WTC11 (cell line): ENCODE results near the gene CAMKMT. TPM values are rescaled to one million over a fixed set of nuclear protein-coding genes. Genes with fewer than 3 reads are reported as not detected.

Source experiments
- ATAC-seq: fragments of 200-7000 bp; cut with Tn5 transposase; 2 replicates; pipeline ENCODE4 v1.10.0; 2021; ENCODE audit warnings: mild to moderate bottlenecking, moderate library complexity
- CTCF ChIA-PET: fragments of 300-600 bp; sonication (Branson Sonifier 250); formaldehyde crosslinking; loops from one replicate; lab custom pipeline; 2021; ENCODE audit warnings: antibody characterized with exemption; lab: Charles Lee
- POLR2A ChIA-PET: fragments of 350-600 bp; sonication (Branson Sonifier 250); formaldehyde crosslinking; loops from one replicate; lab custom pipeline; 2021; ENCODE audit warnings: antibody characterized with exemption; lab: Charles Lee
- DNase-seq: peaks from one replicate; pipeline ENCODE4 v3.0.0; 2021; ENCODE audit warnings: low spot score
- H3K27ac Mint-ChIP-seq: 2 replicates; pipeline ENCODE4 v1.8.0; 2021; ENCODE audit warnings: mixed read lengths
- H3K27me3 Mint-ChIP-seq: 2 replicates; pipeline ENCODE4 v1.8.0; 2021; ENCODE audit warnings: low read depth, mild to moderate bottlenecking, moderate library complexity, mixed read lengths
- H3K36me3 Mint-ChIP-seq: 2 replicates; pipeline ENCODE4 v1.8.0; 2021; ENCODE audit warnings: mixed read lengths
- H3K4me1 Mint-ChIP-seq: 2 replicates; pipeline ENCODE4 v1.8.0; 2022; ENCODE audit warnings: mixed read lengths
- H3K4me3 Mint-ChIP-seq: 2 replicates; pipeline ENCODE4 v1.8.0; 2021; ENCODE audit warnings: mild to moderate bottlenecking, moderate library complexity, mixed read lengths
- H3K9me3 Mint-ChIP-seq: 2 replicates; pipeline ENCODE4 v1.8.0; 2021; ENCODE audit warnings: mixed read lengths
- CREB1 ChIP-seq: sonication (generic); formaldehyde crosslinking; IDR thresholded peaks from 2 replicates; pipeline ENCODE4 v1.8.0; 2023; ENCODE audit warnings: mild to moderate bottlenecking, missing genetic modification reagents
- CTCF ChIP-seq: fragments of 200-600 bp; IDR thresholded peaks from 2 replicates; pipeline ENCODE4 v1.8.0; 2022; ENCODE audit warnings: antibody characterized with exemption
- E2F1 ChIP-seq: sonication (generic); formaldehyde crosslinking; IDR thresholded peaks from 2 replicates; pipeline ENCODE4 v1.8.0; 2022; ENCODE audit warnings: mild to moderate bottlenecking, missing genetic modification reagents
- IRF2 ChIP-seq: sonication (generic); formaldehyde crosslinking; IDR thresholded peaks from 2 replicates; pipeline ENCODE4 v1.8.0; 2022; ENCODE audit warnings: low read depth, missing genetic modification reagents, borderline replicate concordance
- JUN ChIP-seq: sonication (generic); formaldehyde crosslinking; IDR thresholded peaks from 2 replicates; pipeline ENCODE4 v1.8.0; 2023; ENCODE audit warnings: mild to moderate bottlenecking, missing genetic modification reagents
- KAT7 ChIP-seq: sonication (generic); formaldehyde crosslinking; IDR thresholded peaks from 2 replicates; pipeline ENCODE4 v1.8.1; 2023; ENCODE audit warnings: missing genetic modification reagents, mild to moderate bottlenecking, borderline replicate concordance
- NR3C1 ChIP-seq: sonication (generic); formaldehyde crosslinking; conservative IDR thresholded peaks from 2 replicates; pipeline ENCODE4 v1.8.1; 2023; ENCODE audit warnings: low read depth, mild to moderate bottlenecking, missing genetic modification reagents
- PRDM15 ChIP-seq: sonication (generic); formaldehyde crosslinking; IDR thresholded peaks from 2 replicates; pipeline ENCODE4 v1.8.0; 2022; ENCODE audit warnings: missing genetic modification reagents
- RORB ChIP-seq: fragments of 250-450 bp; sonication (Bioruptor Pico); IDR thresholded peaks from 2 replicates; pipeline ENCODE4 v1.9.0; 2021; ENCODE audit warnings: mild to moderate bottlenecking
- SMAD3 ChIP-seq: sonication (generic); formaldehyde crosslinking; IDR thresholded peaks from 2 replicates; pipeline ENCODE4 v1.8.0; 2022; ENCODE audit warnings: missing genetic modification reagents, mild to moderate bottlenecking, borderline replicate concordance
- total RNA-seq: library from RNA; stranded (reverse); gene quantifications from 3 replicates; pipeline ENCODE4 v1.2.3, GENCODE V29; 2021
- TF ChIP-seq, protein P1 (sequence below): sonication (generic); formaldehyde crosslinking; conservative IDR thresholded peaks from 2 replicates; pipeline ENCODE4 v1.8.1; 2023; ENCODE audit warnings: mild to moderate bottlenecking, low read depth, missing genetic modification reagents, moderate library complexity
- TF ChIP-seq, protein P2 (sequence below): fragments of 250-450 bp; sonication (Bioruptor Pico); IDR thresholded peaks from 2 replicates; pipeline ENCODE4 v1.9.0; 2021; ENCODE audit warnings: mild to moderate bottlenecking
- TF ChIP-seq, protein P3 (sequence below): fragments of 250-450 bp; sonication (Bioruptor Pico); conservative IDR thresholded peaks from 2 replicates; pipeline ENCODE4 v1.9.0; 2021; ENCODE audit warnings: mild to moderate bottlenecking

CAMKMT gene
- total RNA-seq, 1 experiment from 2014 or later: 20.6 TPM

DNA sequence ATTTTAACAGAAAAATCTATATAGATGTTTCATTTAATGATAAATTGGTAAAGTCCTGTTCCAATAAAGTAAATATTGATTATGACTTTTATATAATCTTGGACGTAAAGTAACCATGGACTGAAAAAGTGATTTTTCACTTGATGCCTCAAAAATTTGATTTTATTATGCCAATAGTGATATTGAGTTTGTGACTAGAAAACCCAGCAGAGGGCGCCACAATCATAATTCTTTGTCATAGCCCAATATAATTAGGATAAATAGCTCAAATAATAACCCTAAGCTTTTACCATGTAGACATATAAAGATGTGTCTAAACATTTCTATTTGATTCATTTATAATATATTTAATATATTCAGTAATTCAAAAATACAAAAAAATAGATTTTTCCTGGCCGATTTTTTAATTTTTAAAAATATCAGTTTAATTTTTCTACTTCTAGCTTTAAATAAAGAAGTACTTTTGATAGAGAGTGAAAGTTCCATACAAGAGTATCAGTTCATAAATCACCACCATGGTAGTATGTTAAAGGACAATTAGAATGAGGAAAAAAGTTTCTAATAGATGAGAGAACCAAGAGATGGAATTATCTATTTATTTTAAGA lies 30.7 kb downstream of the CAMKMT start:
- DNase-seq (peak; percentile 41), ATAC-seq (no peak)
- CTCF ChIA-PET: interaction anchor here (0.5 to 3.3 kb wide), 40 partner anchors 10 to 563 kb away, joined by 3 to 27 read pairs (median 4); partner anchors contain the start of genes CAMKMT and PREPL
- POLR2A ChIA-PET: no interaction called here
- Mint-ChIP-seq H3K36me3 (peaks cover 14% of the 10 kb centered on the region), H3K27ac (no peak overlapping the region), H3K27me3 (no peaks in the 10 kb centered on the region), H3K9me3 (peaks cover 14% of the 10 kb centered on the region), H3K4me1 (peaks cover 29% of the 10 kb centered on the region), H3K4me3 (no peak overlapping the region)
- no peak for TF ChIP-seq KAT7 (CRISPR knock-in tag)
- TF ChIP-seq CTCF: 0 out of 2 replicates have a peak, but pooled peaks have one; percentile 35

- Mint-ChIP-seq H3K4me1 (peaks cover 39% of the 10 kb centered on the region), H3K4me3 (0 out of 2 replicates have a peak overlapping the region, but pooled peaks have one; percentile 0), H3K27me3 (no peaks in the 10 kb centered on the region), H3K36me3 (no peaks in the 10 kb centered on the region), H3K9me3 (no peaks in the 10 kb centered on the region), H3K27ac (peak overlapping the region; percentile 80)
- TF ChIP-seq, protein P1, sequence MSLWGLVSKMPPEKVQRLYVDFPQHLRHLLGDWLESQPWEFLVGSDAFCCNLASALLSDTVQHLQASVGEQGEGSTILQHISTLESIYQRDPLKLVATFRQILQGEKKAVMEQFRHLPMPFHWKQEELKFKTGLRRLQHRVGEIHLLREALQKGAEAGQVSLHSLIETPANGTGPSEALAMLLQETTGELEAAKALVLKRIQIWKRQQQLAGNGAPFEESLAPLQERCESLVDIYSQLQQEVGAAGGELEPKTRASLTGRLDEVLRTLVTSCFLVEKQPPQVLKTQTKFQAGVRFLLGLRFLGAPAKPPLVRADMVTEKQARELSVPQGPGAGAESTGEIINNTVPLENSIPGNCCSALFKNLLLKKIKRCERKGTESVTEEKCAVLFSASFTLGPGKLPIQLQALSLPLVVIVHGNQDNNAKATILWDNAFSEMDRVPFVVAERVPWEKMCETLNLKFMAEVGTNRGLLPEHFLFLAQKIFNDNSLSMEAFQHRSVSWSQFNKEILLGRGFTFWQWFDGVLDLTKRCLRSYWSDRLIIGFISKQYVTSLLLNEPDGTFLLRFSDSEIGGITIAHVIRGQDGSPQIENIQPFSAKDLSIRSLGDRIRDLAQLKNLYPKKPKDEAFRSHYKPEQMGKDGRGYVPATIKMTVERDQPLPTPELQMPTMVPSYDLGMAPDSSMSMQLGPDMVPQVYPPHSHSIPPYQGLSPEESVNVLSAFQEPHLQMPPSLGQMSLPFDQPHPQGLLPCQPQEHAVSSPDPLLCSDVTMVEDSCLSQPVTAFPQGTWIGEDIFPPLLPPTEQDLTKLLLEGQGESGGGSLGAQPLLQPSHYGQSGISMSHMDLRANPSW (CRISPR knock-in tag): no peak
- TF ChIP-seq SMAD3 (CRISPR knock-in tag) (no peak), E2F1 (no peak)
- POLR2A ChIA-PET: no interaction called here
- CTCF ChIA-PET: interaction anchor here (0.7 to 1.8 kb wide), 4 partner anchors 74 to 353 kb away, joined by 3 read pairs; no protein-coding TSS in a partner anchor
- DNase-seq: no peak
- no peak for ATAC-seq
Measured at GRCh38 chr2:44397447-44398175, 35.9 kb downstream of the CAMKMT start.

- H3K4me3 Mint-ChIP-seq: 0 out of 2 replicates have a peak overlapping the region, but pooled peaks have one; percentile 0
- POLR2A ChIA-PET: no interaction called here
- no peak for TF ChIP-seq IRF2 (CRISPR knock-in tag)
- no peak for TF ChIP-seq CREB1 (CRISPR knock-in tag)
- no peak for TF ChIP-seq NR3C1 (CRISPR knock-in tag)
- TF ChIP-seq, protein P2, sequence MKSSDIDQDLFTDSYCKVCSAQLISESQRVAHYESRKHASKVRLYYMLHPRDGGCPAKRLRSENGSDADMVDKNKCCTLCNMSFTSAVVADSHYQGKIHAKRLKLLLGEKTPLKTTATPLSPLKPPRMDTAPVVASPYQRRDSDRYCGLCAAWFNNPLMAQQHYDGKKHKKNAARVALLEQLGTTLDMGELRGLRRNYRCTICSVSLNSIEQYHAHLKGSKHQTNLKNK: no peak
- no peak for TF ChIP-seq PRDM15 (CRISPR knock-in tag)
- TF ChIP-seq, protein P3, sequence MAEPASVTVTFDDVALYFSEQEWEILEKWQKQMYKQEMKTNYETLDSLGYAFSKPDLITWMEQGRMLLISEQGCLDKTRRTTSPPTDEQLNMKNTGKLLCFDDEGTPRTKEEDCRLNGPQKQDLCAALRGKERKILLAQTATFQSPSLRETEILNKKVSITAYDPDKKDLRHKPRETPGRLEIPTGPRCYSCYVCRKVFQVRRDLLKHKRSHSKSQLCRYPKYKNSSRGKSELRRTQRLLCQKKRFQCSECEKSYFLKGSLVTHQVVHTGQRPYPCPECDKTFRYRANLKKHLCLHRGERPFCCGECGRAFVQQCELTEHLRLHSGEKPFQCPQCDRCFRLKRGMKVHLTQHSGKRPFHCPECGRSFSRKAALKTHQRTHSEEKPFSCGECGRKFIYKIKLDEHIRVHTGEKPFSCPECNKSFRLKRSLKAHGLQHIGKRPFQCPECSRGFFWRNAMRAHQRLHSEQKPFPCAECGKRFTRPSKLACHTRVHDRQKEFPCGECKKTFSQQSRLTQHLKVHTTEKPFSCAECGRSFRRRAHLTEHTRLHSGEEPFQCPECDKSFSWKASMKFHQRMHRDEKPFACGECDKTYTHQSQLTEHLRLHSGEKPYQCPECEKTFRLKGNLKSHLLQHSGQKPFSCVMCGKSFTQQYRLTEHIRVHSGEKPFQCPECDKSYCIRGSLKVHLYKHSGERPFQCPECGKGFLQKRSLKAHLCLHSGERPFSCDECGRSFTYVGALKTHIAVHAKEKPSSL (CRISPR knock-in tag): no peak
- no peak for TF ChIP-seq JUN (CRISPR knock-in tag)
- TF ChIP-seq RORB (CRISPR knock-in tag): no peak
Measured at GRCh38 chr2:44398243-44398897, 36.6 kb downstream of the CAMKMT start.

More at GRCh38 chr2:44398243-44398897, 36.6 kb downstream of the CAMKMT start:
- H3K9me3 Mint-ChIP-seq: no peaks in the 10 kb centered on the region
- DNase-seq (no peak), ATAC-seq (peak; percentile 65)
- H3K4me1 Mint-ChIP-seq: peaks cover 40% of the 10 kb centered on the region
- H3K27me3 Mint-ChIP-seq: no peaks in the 10 kb centered on the region
- no peaks in the 10 kb centered on the region for H3K36me3 Mint-ChIP-seq
- peak overlapping the region; percentile 80 for H3K27ac Mint-ChIP-seq
- CTCF ChIA-PET: interaction anchor here (1.2 to 1.8 kb wide), 2 partner anchors 81 to 354 kb away, joined by 3 read pairs; no protein-coding TSS in a partner anchor
